ENCODE results near the gene EXOC2.

EXOC2 gene

GRCh38 chr6:527989-528673 is 164.8 kb downstream of the EXOC2 start:
- no peak for TF ChIP-seq YY1 (IDR thresholded peaks at IDR 0.05; ENCODE audit: low read depth)
- TF ChIP-seq RAD21 (IDR thresholded peaks at IDR 0.05; ENCODE audit: low read depth): no peak
- no peak for TF ChIP-seq EP300 (IDR thresholded peaks at IDR 0.05; ENCODE audit: borderline replicate concordance)
- no peak for TF ChIP-seq REST (IDR thresholded peaks at IDR 0.05; ENCODE audit: low read depth)
- no peak for TF ChIP-seq CEBPB (IDR thresholded peaks at IDR 0.05)
- no peak for TF ChIP-seq NFIC (IDR thresholded peaks at IDR 0.05)
- TF ChIP-seq TCF12 (IDR thresholded peaks at IDR 0.05; ENCODE audit: low read depth): no peak
- TF ChIP-seq CREB1 (IDR thresholded peaks at IDR 0.05; ENCODE audit: low read depth): no peak

- TF ChIP-seq MAX (IDR thresholded peaks at IDR 0.05) (no peak), ZBTB7A (IDR thresholded peaks at IDR 0.05; ENCODE audit: low read depth) (no peak), RAD21 (IDR thresholded peaks at IDR 0.05; ENCODE audit: low read depth) (no peak), NFIC (IDR thresholded peaks at IDR 0.05) (no peak), YY1 (IDR thresholded peaks at IDR 0.05; ENCODE audit: low read depth) (no peak)
Observed at GRCh38 chr6:524803-525202, 168.1 kb downstream of the EXOC2 start.

GRCh38 chr6:520820-521219 is 172.1 kb downstream of the EXOC2 start:
- TF ChIP-seq EGR1 (IDR thresholded peaks at IDR 0.05) (no peak), YY1 (IDR thresholded peaks at IDR 0.05; ENCODE audit: low read depth) (no peak), REST (IDR thresholded peaks at IDR 0.05; ENCODE audit: low read depth) (no peak), ZBTB7A (IDR thresholded peaks at IDR 0.05; ENCODE audit: low read depth) (no peak), FOXM1 (IDR thresholded peaks at IDR 0.05; ENCODE audit: borderline replicate concordance, low read depth) (no peak), TEAD4 (IDR thresholded peaks at IDR 0.05) (no peak), CREB1 (IDR thresholded peaks at IDR 0.05; ENCODE audit: low read depth) (no peak), CEBPB (IDR thresholded peaks at IDR 0.05) (no peak), TAF1 (IDR thresholded peaks at IDR 0.05; ENCODE audit: low read depth) (no peak), TCF12 (IDR thresholded peaks at IDR 0.05; ENCODE audit: low read depth) (no peak), MAX (IDR thresholded peaks at IDR 0.05) (no peak), RAD21 (IDR thresholded peaks at IDR 0.05; ENCODE audit: low read depth) (no peak), NFIC (IDR thresholded peaks at IDR 0.05) (no peak), EP300 (IDR thresholded peaks at IDR 0.05; ENCODE audit: borderline replicate concordance) (no peak), USF1 (IDR thresholded peaks at IDR 0.05) (no peak)

GRCh38 chr6:518218-518617 is 174.7 kb downstream of the EXOC2 start:
- TF ChIP-seq MAX (IDR thresholded peaks at IDR 0.05): no peak
- TF ChIP-seq CEBPB (IDR thresholded peaks at IDR 0.05): no peak
- no peak for TF ChIP-seq NFIC (IDR thresholded peaks at IDR 0.05)
- no peak for TF ChIP-seq CREB1 (IDR thresholded peaks at IDR 0.05; ENCODE audit: low read depth)
- TF ChIP-seq TEAD4 (IDR thresholded peaks at IDR 0.05): no peak
- TF ChIP-seq TCF12 (IDR thresholded peaks at IDR 0.05; ENCODE audit: low read depth): no peak
- TF ChIP-seq EGR1 (IDR thresholded peaks at IDR 0.05): no peak
- no peak for TF ChIP-seq USF1 (IDR thresholded peaks at IDR 0.05)

- TF ChIP-seq MAX (IDR thresholded peaks at IDR 0.05) (no peak), ZBTB7A (IDR thresholded peaks at IDR 0.05; ENCODE audit: low read depth) (no peak)
Observed at GRCh38 chr6:516213-516612, 176.7 kb downstream of the EXOC2 start.

GRCh38 chr6:515267-515666 is 177.7 kb downstream of the EXOC2 start:
- TF ChIP-seq RAD21 (IDR thresholded peaks at IDR 0.05; ENCODE audit: low read depth): no peak
- no peak for TF ChIP-seq CREB1 (IDR thresholded peaks at IDR 0.05; ENCODE audit: low read depth)
- no peak for TF ChIP-seq YY1 (IDR thresholded peaks at IDR 0.05; ENCODE audit: low read depth)
- no peak for TF ChIP-seq USF1 (IDR thresholded peaks at IDR 0.05)
- no peak for TF ChIP-seq REST (IDR thresholded peaks at IDR 0.05; ENCODE audit: low read depth)
- no peak for TF ChIP-seq EP300 (IDR thresholded peaks at IDR 0.05; ENCODE audit: borderline replicate concordance)
- no peak for TF ChIP-seq TAF1 (IDR thresholded peaks at IDR 0.05; ENCODE audit: low read depth)
- no peak for TF ChIP-seq TCF12 (IDR thresholded peaks at IDR 0.05; ENCODE audit: low read depth)
- no peak for TF ChIP-seq TEAD4 (IDR thresholded peaks at IDR 0.05)
- TF ChIP-seq MAX (IDR thresholded peaks at IDR 0.05): no peak
- TF ChIP-seq EGR1 (IDR thresholded peaks at IDR 0.05): no peak
- TF ChIP-seq FOXM1 (IDR thresholded peaks at IDR 0.05; ENCODE audit: borderline replicate concordance, low read depth): no peak
- TF ChIP-seq ZBTB7A (IDR thresholded peaks at IDR 0.05; ENCODE audit: low read depth): no peak
- TF ChIP-seq CEBPB (IDR thresholded peaks at IDR 0.05): no peak
